ENCODE measurements around the gene IP6K3.

The IP6K3 gene

DNA sequence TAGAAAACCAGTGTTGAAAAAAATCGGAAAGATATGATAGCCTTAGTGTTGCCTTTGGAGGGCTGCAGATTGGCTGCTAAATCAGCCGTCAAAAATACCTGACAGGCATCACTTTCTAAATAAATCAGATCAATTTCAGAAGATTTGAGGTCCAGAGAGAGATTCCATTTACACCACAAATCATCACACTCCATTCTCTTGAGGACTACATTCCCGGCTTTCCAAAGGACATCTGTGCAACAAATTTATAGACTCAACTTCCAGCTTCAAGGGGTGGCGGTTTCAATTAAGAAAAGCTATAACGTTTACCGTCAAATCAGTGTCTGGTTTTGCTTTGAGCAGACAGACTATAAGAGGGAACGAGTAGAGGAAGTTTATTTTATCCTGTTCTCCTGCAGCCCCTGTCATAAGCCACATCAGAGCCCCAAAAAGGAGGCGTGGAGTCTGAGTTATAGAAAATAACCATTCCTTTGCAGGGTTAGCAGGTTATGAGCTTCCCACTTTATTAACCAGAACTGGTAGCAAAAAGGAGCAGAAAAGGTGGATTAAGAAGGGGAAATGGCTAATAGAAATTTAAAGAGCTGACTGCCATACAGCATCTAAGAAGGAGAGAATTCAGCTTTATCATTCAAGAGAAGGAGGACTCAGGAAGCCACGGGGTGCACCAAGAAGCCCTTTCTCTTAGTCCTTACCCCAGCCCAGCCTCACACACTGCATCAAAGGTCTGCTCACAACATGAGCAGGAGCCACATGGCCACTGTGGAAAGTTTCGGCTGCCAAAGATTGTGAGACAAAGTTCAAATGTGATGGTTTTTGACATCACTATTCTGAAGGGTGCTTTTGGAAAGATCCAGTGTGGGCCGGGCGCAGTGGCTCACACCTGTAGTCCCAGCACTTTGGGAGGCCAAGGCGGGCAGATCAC, 22.3 kb downstream of the IP6K3 start:
- DNase-seq = no peak
- intact Hi-C loops (cut with DNase I; ENCODE audit: low total_unique reads) = no loop called here
- Histone ChIP-seq H3K4me3 (no peak overlapping the region), H3K4me1 (no peaks in the 10 kb centered on the region), H3K36me3 (no peaks in the 10 kb centered on the region), H3K27me3 (no peaks in the 10 kb centered on the region), H3K9me3 (no peaks in the 10 kb centered on the region), H3K27ac (no peak overlapping the region)
- TF ChIP-seq, protein P1, sequence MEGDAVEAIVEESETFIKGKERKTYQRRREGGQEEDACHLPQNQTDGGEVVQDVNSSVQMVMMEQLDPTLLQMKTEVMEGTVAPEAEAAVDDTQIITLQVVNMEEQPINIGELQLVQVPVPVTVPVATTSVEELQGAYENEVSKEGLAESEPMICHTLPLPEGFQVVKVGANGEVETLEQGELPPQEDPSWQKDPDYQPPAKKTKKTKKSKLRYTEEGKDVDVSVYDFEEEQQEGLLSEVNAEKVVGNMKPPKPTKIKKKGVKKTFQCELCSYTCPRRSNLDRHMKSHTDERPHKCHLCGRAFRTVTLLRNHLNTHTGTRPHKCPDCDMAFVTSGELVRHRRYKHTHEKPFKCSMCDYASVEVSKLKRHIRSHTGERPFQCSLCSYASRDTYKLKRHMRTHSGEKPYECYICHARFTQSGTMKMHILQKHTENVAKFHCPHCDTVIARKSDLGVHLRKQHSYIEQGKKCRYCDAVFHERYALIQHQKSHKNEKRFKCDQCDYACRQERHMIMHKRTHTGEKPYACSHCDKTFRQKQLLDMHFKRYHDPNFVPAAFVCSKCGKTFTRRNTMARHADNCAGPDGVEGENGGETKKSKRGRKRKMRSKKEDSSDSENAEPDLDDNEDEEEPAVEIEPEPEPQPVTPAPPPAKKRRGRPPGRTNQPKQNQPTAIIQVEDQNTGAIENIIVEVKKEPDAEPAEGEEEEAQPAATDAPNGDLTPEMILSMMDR (IDR thresholded peaks at IDR 0.05) = no peak

DNA sequence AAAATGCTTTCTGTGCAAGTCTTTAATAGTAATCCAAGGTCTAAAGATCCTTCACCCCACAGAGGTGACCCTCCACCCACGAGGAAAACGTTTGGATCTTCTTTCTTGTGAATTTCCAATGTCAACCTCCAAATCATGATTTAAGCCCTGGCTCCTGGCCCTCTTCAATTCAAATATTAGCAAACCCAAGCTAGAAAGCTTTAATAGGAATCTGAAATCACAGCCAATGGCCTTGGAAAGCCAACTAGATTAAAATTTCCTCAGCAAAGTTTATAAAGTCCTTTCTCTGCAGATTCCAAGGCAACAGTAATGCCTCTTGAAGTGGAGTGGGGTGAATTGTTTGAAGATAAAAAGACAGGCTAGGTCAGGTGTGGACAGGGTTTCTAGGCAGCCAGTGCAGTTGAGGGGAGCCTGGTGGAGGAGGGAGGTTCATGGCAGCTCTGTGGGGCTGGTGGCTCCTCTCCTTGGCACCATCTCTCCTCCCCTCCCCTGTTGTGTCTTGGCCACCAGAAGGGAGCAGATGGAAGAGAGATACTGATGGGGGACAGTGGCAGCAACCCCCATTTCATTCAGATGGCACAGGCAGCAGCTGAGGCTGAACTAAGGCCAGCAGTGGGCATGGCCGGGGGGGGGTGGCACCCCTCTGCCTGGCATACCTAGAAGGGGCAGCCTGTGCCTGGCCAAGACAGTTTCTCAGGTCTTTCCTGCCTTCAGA, 23.2 kb downstream of the IP6K3 start:
- Histone ChIP-seq H3K4me3 (no peak overlapping the region), H3K4me1 (peaks cover 0 to 2% (median under 1%) of the 10 kb centered on the region in 4 donors), H3K27ac (no peak overlapping the region), H3K9me3 (no peaks in the 10 kb centered on the region), H3K36me3 (no peaks in the 10 kb centered on the region), H3K27me3 (no peaks in the 10 kb centered on the region)
- TF ChIP-seq, protein P1 (IDR thresholded peaks at IDR 0.05) = no peak
- intact Hi-C loops (cut with DNase I; ENCODE audit: low total_unique reads) = no loop called here
- no peak for DNase-seq

DNA sequence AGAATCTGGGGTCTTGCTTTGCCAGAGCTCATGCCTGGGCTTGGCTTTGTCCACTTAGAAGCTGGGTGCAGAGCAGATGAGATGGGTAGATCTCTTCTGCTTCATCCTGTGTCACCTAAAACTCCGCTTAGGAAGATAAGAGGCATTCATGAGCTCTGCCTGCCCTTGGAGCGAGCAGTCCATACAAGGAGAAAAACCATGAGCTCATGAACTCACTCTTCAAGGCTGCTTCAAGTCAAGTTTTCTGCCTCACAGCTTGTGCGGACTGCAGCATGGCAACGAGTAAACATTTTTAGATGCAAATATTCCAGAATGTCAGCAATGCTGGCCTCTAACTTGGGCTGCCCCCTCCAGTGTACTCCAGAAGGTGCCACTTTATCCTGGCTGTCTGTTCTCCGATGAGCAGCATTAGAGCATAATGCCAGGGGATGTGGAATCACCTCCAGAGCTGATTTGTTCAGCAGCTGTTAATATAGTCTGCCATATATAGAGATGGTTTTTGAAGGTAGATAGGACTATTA, 24.5 kb downstream of the IP6K3 start:
- no peaks in the 10 kb centered on the region for H3K36me3 ChIP-seq
- intact Hi-C loops (cut with DNase I; ENCODE audit: low total_unique reads) = no loop called here
- no peak overlapping the region for H3K27ac ChIP-seq
- H3K9me3 ChIP-seq = no peaks in the 10 kb centered on the region
- H3K27me3 ChIP-seq = no peaks in the 10 kb centered on the region
- H3K4me3 ChIP-seq = no peak overlapping the region
- peaks cover 0 to 16% (median 11%) of the 10 kb centered on the region in 4 donors for H3K4me1 ChIP-seq
- TF ChIP-seq, protein P1 (IDR thresholded peaks at IDR 0.05) = no peak
- no peak for DNase-seq

DNA sequence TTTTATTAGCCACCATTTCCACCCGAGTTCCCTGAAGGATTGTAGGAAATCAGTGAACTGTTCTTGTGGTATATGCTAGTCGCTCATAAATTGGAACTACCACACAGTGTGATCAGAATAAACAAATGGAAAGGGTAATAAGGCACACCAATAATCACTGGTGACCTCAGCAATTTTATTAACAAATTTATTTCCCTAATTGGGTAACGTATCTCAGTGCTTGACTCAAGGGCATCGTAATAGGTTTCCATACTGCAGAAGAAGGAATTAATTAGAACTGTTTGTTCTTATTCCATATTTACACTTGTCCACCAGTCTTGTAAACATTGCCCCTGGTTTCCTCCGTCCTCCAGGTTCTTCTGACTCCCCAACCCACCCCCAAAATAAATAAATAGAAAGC, 25.2 kb downstream of the IP6K3 start:
- DNase-seq = no peak
- Histone ChIP-seq H3K36me3 (no peaks in the 10 kb centered on the region), H3K4me3 (no peak overlapping the region), H3K9me3 (no peaks in the 10 kb centered on the region), H3K4me1 (peaks cover 0 to 22% (median 14%) of the 10 kb centered on the region in 4 donors), H3K27ac (no peak overlapping the region), H3K27me3 (no peaks in the 10 kb centered on the region)
- intact Hi-C loops (cut with DNase I; ENCODE audit: low total_unique reads) = no loop called here
- TF ChIP-seq, protein P1 (IDR thresholded peaks at IDR 0.05) = no peak

DNA sequence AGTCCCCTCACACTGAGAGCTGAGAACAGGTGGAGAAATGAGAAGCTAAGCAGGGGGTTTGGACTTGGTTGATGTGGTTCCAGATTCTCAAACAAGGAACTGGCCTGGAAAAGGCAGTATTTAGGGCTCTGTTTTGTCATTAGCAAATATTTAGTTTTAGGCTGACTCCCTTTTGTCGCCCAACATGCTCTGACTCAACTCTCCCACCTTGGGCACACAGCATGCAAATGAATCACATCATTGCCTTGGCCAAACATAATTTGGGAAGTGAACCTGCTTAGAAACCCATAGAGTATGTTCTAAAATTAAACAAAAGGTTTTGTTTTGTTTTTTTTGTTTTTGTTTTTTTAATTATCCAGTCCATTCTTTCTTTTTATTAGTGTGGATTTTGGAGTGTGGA, 25.7 kb downstream of the IP6K3 start:
- TF ChIP-seq, protein P1 (IDR thresholded peaks at IDR 0.05) = no peak
- no peaks in the 10 kb centered on the region for H3K27me3 ChIP-seq
- H3K4me1 ChIP-seq = peaks cover 0 to 23% (median 14%) of the 10 kb centered on the region in 4 donors
- no peaks in the 10 kb centered on the region for H3K9me3 ChIP-seq
- H3K4me3 ChIP-seq = no peak overlapping the region
- intact Hi-C loops (cut with DNase I; ENCODE audit: low total_unique reads) = no loop called here
- no peak for DNase-seq
- no peak overlapping the region for H3K27ac ChIP-seq
- no peaks in the 10 kb centered on the region for H3K36me3 ChIP-seq

Data from tibial artery (tissue), 4 donors.